H54 (cell line): ENCODE results near the gene PSMB3.
"Not testable (repeated sequence)": the region's sequence is repeated elsewhere in the genome, so short reads cannot be mapped to it uniquely, and the experiment has no call there.

Experiments used
- DNase-seq: peaks from one replicate; pipeline ENCODE4 v3.0.0; 2011; ENCODE audit warnings: low spot score, mixed read lengths; ENCODE audit not compliant: insufficient read length
- FAIRE-seq: peaks from 3 replicates; lab custom pipeline; 2011; peaks lifted over from hg19 to GRCh38; lab: Jason Lieb, UNC
- POLR2A ChIP-seq: IDR thresholded peaks from 2 replicates; pipeline ENCODE4 v1.6.1; 2011; ENCODE audit warnings: low read depth, mild to moderate bottlenecking, low read length

Gene PSMB3

DNA sequence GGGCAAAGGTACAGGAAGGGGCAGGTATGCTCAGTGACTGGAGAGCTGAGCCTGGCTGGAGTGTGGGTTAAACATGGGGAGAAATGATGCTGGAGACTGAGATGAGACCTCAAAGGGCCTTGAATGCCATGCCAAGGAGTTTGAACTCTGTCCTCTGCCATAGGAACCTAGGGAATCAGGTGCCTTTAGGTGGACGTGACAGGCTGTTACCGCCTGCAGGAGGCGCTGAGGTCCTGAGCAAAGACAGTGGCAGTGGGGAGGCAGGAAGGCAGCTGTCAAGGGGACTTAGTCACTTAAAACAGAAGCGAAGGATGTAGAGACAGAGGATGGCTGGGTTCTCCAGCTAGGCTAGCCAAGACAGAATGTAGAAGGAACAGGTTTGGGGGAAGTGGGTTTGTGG, 9.1 kb downstream of the PSMB3 start:
- TF ChIP-seq POLR2A, result no peak
- no peak for FAIRE-seq
- no peak for DNase-seq

DNA sequence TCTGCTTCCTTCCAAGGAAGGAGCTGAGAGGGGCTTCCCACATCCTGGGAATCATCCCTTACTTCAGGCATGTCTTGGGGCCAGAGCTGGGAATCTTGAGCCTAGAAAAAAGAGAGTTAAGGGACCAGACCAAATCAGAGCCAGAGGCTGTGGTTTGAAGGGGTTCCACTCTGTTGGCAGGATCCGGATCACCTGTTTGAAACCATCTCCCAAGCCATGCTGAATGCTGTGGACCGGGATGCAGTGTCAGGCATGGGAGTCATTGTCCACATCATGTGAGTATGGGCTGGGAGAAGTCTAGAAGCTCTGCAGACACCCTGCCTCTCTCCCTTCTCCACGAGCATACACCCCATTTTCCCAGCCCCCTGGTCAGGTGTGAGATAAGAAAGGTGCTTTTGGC, 9.7 kb downstream of the PSMB3 start:
- FAIRE-seq, result no peak
- DNase-seq, result no peak
- no peak for TF ChIP-seq POLR2A

DNA sequence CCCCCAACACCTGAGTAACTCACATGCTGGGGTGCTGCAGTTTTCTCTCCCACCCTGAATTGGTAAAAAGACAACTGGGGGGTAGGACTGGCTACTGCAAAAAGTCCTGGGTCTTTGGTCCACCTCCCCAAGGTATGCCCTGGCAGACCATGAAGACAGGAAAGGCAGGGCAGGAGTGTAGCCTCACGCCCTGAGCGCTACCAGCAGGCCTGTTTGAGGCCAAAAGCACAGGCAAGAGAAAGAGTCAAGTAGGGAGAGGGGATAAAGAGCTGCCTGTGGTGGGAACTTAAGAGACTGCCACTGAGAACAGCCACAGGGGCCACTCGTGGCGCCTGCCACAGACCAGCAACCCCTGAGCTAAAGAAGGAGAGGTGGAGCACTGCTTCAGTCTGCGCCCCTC, 13.8 kb downstream of the PSMB3 start:
- no peak for TF ChIP-seq POLR2A
- DNase-seq (no peak), FAIRE-seq (no peak)

DNA sequence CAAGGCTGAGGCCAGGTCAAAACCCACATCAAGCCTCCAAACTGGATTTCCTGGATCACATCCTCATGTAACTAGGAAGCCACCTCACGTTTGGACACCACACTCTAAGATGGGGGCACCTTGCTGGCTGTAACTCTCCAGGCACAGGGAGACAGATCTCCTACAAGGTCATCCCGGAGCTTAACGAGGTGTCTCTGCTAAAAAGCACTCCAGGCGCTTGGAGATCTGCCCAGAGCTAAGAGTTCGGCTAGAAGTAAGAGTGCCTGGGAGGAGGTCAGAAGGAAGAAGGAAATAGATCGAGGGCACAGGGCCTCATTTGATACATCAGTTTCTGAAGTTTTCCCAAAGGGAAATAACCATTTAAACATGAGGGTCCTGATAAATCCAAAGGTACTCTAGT, 15.9 kb downstream of the PSMB3 start:
- TF ChIP-seq POLR2A, result no peak
- DNase-seq, result no peak
- no peak for FAIRE-seq

DNA sequence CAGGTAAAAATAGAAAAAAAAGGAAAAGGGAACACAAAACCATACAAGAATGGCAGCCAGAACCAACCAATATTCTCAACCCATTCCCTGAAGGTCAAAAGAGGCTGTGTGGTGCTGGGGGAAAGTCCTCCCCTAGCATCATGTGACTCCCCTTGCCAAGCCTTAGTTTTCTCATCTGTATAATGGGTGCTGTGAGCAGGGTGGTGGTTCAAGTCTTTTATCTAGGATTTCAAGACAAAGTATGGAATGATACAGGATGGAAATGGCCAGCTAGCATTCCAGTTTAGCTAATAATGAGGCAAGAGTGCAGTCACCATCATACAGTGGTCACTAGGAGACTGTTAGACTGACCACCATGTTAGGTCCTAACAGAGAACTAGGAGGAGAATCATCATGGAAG, 20.7 kb downstream of the PSMB3 start:
- FAIRE-seq, result no peak
- DNase-seq, result no peak
- no peak for TF ChIP-seq POLR2A

DNA sequence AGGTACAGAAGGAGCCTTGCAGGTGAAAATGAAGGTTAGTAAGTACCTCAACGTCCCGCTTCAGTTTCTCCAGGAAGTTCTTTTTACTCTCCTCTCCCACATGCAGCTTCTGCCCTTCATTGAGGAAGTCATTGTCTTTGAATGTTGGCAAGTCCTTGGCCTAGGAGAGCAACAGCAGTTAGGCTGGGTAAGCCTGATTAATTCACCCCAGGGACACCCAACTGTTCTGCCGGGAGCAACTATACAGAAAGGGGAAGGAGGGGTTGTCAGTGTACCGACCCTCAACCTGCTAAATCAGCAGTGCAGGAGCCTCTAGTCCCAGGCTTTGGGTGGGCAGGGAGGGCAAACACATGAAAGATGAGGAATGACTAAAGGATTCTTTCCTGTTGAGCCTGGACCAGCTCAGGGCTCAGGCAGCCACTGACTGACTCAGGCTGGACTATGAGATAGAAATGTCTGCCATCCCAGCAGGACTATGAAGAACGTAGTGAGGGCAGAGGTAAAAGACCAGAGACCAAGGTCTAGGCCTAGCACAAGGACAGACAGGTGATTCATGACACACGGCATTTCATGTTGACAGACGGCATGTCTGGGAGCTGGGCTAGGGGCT, 25.2 kb downstream of the PSMB3 start:
- DNase-seq (no peak), FAIRE-seq (no peak)
- no peak for TF ChIP-seq POLR2A

DNA sequence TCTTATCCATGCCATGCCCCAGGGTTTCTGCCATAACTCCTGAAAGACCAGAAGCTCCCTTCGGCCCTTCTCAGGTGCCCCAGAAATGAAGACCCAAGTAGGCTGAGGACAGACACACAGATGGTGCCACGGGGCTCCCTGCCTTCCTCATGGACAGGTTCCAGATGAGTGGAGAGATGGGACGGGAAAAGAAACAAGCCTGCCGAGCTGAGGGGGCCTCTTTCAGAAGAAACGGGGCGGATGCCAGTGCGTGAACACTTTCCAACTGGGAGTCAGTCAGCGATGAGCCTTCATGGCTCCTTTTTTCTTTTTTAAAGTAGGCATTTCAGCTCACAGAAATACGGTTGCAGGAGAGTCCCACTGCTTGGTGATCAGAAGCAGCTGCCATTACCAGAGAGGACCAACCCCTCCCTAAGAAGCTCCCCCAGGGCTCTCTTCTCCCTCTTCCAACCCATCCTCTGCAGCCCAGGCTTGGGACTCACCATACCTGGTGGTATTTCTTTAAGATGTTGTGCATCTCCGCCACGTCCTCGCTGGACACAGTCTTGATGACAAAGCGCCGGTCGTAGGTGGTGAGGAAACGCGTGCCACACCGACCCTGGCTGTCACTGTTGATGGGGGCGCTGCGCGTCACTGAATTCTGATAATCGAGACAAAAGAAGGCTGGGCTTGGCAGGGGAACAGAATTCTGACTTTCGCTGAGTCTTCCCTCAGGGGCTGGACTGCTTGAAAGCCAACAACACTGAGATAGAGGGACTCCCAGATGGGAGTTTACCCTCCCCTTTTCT, 27.6 kb downstream of the PSMB3 start:
- TF ChIP-seq POLR2A, result no peak
- no peak for DNase-seq

DNA sequence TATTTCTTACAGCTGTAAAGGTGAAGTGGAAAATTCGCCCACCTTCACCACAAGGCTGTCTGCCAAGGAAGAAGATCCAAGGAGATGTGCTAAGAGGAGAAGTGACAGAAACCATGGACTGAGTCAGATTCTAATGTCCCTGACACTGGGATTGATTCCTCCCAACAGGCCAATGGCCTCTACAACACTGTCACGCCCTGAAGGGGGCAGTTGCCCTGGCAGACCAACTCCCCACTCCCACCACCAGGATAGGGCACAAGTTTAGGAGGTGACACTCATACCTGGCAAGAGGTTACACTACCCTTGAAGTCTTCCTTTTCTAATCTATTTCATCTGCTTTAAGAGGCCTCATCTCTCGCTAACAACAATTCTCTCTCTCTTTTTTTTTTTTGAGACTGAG, 30.7 kb downstream of the PSMB3 start:
- TF ChIP-seq POLR2A, result no peak
- FAIRE-seq (no peak), DNase-seq (no peak)

More for the DNA sequence above, 27.6 kb downstream of the PSMB3 start:
- FAIRE-seq, result no peak

DNA sequence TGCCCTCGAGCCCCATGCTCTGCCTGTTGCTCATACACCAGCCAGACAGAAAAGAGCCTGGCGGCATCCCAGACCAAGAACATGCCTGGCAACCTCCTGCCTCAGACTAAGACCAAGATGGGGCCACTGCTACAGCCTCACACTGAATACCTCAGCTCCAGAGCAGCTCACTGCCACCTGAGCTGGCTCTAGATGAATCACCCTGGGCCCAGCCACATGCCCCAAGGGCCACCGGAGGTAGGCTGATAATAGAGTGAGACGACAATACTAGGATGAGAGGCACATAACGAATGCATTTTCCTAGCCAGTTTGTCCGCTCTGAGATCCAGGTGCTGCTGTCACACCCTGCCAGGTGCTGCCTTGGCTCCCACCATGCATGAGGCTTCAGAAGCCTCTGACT, 33.8 kb downstream of the PSMB3 start:
- no peak for TF ChIP-seq POLR2A
- DNase-seq (no peak), FAIRE-seq (no peak)

DNA sequence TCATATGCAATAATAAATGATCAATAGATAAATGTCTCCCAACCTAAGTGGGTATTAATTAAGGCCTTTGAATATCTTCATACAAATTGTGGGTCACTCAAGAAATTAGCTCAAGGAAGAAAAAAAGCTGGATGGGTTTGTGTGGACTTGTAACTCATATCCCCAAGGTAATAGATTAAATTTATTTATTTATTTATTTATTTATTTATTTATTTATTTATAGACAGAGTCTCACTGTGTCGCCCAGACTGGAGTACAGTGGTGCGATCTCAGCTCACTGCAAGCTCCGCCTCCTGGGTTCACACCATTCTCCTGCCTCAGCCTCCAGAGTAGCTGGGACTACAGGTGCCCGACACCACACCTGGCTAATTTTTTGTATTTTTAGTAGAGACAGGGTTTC, 35.5 kb downstream of the PSMB3 start:
- DNase-seq, FAIRE-seq: not testable (repeated sequence)

DNA sequence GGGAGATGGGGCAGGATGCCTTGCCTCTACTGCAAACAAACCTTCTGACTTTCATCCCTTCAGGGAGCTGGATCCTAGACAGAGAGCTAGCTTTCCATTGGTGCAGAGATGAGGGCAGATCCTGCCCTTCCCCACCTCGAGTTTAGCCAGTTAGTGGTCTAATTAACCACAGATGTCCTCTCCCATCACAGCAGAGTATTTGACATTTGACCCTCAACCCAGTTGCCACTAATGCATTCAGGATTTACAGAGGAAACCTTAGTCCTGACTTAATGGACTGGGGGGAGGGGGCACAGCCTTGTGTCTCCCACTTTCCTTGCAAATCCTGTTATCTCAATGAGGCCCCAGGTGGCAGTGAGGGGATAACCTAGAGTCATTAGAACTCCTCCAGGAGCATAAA, 36.6 kb downstream of the PSMB3 start:
- FAIRE-seq, result no peak
- no peak for DNase-seq
- TF ChIP-seq POLR2A, result no peak

DNA sequence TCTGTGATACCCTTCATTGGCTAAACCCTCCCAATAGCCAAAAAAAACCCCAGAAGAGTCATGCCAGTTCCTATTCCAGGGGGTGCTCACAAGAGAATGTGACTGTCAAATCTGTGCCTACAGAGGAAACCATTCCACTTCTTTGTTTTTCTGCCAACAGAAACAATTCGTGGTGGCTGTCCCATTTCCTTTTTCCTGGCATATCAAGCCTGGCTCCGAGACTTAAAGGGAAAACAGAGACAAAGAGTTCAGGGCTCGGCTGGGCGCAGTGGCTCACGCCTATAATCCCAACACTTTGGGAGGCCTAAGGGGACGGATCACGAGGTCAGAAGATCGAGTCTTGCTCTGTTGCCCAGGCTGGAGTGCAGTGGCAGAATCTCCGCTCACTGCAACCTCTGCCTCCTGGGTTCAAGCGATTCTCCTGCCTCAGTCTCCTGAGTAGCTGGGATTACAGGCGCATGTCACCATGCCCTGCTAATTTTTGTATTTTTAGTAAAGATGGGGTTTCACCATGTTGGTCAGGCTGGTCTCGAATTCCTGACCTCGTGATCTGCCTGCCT, 37.7 kb downstream of the PSMB3 start:
- not testable (repeated sequence) for FAIRE-seq, DNase-seq

DNA sequence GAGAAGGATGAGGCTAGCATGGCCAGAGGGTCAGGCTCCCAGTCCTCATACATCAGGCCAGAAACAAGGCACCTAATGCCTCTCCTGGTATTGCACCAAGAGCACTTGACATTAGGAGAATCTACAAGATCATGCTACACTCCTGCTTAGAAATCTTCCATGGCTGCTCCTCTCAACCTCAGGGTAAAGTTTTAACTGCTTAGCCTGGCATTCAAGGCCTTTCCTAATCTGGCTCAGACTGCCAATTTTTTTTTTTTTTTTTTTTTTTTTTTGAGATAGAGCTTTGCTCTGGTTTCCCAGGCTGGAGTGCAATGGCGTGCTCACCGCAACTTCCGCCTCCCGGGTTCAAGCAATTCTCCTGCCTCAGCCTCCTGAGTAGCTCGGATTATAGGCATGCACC, 38.6 kb downstream of the PSMB3 start:
- FAIRE-seq, result no peak
- no peak for TF ChIP-seq POLR2A
- no peak for DNase-seq

DNA sequence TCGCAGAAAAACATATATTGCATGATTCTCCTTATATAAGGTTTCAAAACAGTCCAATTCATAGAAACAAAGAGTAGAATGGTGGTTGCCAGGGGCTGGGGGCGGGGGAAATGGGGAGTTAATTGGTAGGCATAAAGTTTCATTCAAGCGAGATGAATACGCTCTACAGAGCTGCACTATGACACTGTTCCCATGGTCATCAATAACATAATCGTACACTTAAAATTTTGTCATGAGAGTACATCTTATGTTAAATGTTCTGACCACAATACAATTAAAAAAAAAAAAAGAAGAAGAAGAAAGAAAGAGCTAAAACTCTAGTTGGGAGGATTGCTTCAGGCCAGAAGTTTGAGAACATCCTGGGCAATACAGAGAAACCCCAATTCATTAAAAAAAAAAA, 41.7 kb downstream of the PSMB3 start:
- DNase-seq, result no peak
- no peak for TF ChIP-seq POLR2A
- no peak for FAIRE-seq
